Measurements from ENCODE around the gene SFTPB.

The SFTPB gene

DNA sequence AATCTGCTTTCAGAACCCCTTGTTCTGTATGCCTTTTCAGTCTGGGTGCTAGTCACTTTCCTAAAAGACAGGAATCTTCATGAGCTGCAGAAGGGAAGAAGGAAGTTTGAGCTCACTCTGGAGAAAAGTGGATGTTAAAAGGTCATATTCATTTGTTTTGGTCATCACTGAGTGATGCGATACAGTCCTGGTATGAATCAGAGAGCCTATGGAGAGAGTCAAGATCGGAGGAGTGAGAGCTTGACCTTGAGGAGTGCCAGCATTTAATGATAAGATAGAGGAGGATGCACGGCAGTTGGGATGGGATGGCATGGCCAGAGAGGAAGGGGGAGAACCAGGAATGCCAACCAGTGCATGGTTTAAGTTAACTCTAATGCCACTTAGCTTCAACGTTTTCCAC lies 32.4 kb downstream of the SFTPB start:
- Histone ChIP-seq H2BK12ac (ENCODE audit: low read length) (no peak overlapping the region), H2AK5ac (ENCODE audit: low read depth, low read length) (no peak overlapping the region), H3K36me3 (replicated peaks in 1 of 2; ENCODE audit: control insufficient read depth in 2 of 2, insufficient read depth in 2 of 2, low read length in 2 of 2) (peaks cover 46 to 92% of the 10 kb centered on the region in 2 donors), H3K4me3 (ENCODE audit: low read length in 2 of 2) (no peak overlapping the region), H3K4me1 (ENCODE audit: control insufficient read depth in 2 of 2, insufficient read depth in 1 of 2, low read depth in 1 of 2, low read length in 2 of 2) (no peaks in the 10 kb centered on the region), H3K4ac (ENCODE audit: low read length) (no peak overlapping the region), H2BK120ac (ENCODE audit: low read depth, low read length) (no peak overlapping the region), H3K27me3 (ENCODE audit: control insufficient read depth in 3 of 3, insufficient read depth in 3 of 3, low read depth in 1 of 3, low read length in 3 of 3) (no peaks in the 10 kb centered on the region), H3K9ac (ENCODE audit: low read depth, low read length, poor library complexity) (no peak overlapping the region), H3K9me3 (replicated peaks in 1 of 2; ENCODE audit: control insufficient read depth in 2 of 2, insufficient read depth in 1 of 2, low read depth in 1 of 2, low read length in 2 of 2) (no peaks in the 10 kb centered on the region), H3K18ac (ENCODE audit: low read length) (no peak overlapping the region), H3K27ac (replicated peaks; ENCODE audit: low read length) (no peak overlapping the region), H2AFZ (ENCODE audit: low read length) (no peak overlapping the region), H2BK15ac (ENCODE audit: low read length) (no peak overlapping the region), H3K79me1 (ENCODE audit: low read depth, low read length) (no peaks in the 10 kb centered on the region), H3K23ac (ENCODE audit: low read depth, low read length, poor library complexity) (no peak overlapping the region), H4K8ac (ENCODE audit: low read depth, low read length) (no peak overlapping the region), H3K4me2 (ENCODE audit: insufficient read depth, low read length, poor library complexity, severe bottlenecking) (no peak overlapping the region), H3K14ac (ENCODE audit: low read length) (no peak overlapping the region), H2BK5ac (ENCODE audit: low read length) (no peak overlapping the region), H4K91ac (ENCODE audit: low read depth, low read length, poor library complexity) (no peak overlapping the region)
- WGBS, 2 donors (ENCODE audit: extremely low coverage in 2 of 2, insufficient read length in 2 of 2, insufficient replicate concordance in 1 of 2): no CpG with 5 or more reads among the region's 4 CpGs
- DNase-seq (ENCODE audit: low spot score): no peak

DNA sequence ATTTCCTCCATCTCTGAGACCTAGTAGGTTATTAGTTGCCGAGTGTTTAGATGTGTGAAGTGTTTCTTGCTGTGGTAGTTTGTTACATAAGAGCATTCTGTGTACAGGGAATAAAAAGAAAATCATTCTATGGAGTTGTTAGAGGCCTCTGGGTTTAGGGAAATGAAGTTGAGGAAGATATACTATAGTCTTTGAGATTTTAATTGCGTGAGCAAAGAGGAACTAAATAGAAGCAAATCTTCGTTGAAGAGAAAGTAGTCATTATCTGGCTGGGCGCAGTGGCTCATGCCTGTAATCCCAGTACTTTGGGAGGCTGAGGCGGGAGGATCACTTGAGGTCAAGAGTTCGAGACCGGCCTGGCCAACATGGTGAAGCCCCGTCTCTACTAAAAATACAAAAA lies 33.0 kb downstream of the SFTPB start:
- no peak overlapping the region for H3K4ac ChIP-seq (ENCODE audit: low read length)
- no peak overlapping the region for H3K9ac ChIP-seq (ENCODE audit: low read depth, low read length, poor library complexity)
- peaks cover 49 to 92% of the 10 kb centered on the region in 2 donors for H3K36me3 ChIP-seq (replicated peaks in 1 of 2; ENCODE audit: control insufficient read depth in 2 of 2, insufficient read depth in 2 of 2, low read length in 2 of 2)
- no peaks in the 10 kb centered on the region for H3K79me1 ChIP-seq (ENCODE audit: low read depth, low read length)
- H3K4me3 ChIP-seq (ENCODE audit: low read length in 2 of 2): no peak overlapping the region
- WGBS, 2 donors (ENCODE audit: extremely low coverage in 2 of 2, insufficient read length in 2 of 2, insufficient replicate concordance in 1 of 2): no CpG with 5 or more reads among the region's 8 CpGs
- H2AFZ ChIP-seq (ENCODE audit: low read length): no peak overlapping the region
- H3K14ac ChIP-seq (ENCODE audit: low read length): no peak overlapping the region
- no peak overlapping the region for H2BK15ac ChIP-seq (ENCODE audit: low read length)
- H2BK5ac ChIP-seq (ENCODE audit: low read length): no peak overlapping the region
- no peak for DNase-seq (ENCODE audit: low spot score)
- H3K18ac ChIP-seq (ENCODE audit: low read length): no peak overlapping the region
- H4K91ac ChIP-seq (ENCODE audit: low read depth, low read length, poor library complexity): no peak overlapping the region
- no peaks in the 10 kb centered on the region for H3K9me3 ChIP-seq (replicated peaks in 1 of 2; ENCODE audit: control insufficient read depth in 2 of 2, insufficient read depth in 1 of 2, low read depth in 1 of 2, low read length in 2 of 2)
- H2BK12ac ChIP-seq (ENCODE audit: low read length): no peak overlapping the region
- no peak overlapping the region for H2AK5ac ChIP-seq (ENCODE audit: low read depth, low read length)
- H3K4me1 ChIP-seq (ENCODE audit: control insufficient read depth in 2 of 2, insufficient read depth in 1 of 2, low read depth in 1 of 2, low read length in 2 of 2): no peaks in the 10 kb centered on the region
- H2BK120ac ChIP-seq (ENCODE audit: low read depth, low read length): no peak overlapping the region
- H4K8ac ChIP-seq (ENCODE audit: low read depth, low read length): no peak overlapping the region
- H3K27ac ChIP-seq (replicated peaks; ENCODE audit: low read length): no peak overlapping the region
- H3K23ac ChIP-seq (ENCODE audit: low read depth, low read length, poor library complexity): no peak overlapping the region
- no peaks in the 10 kb centered on the region for H3K27me3 ChIP-seq (ENCODE audit: control insufficient read depth in 3 of 3, insufficient read depth in 3 of 3, low read depth in 1 of 3, low read length in 3 of 3)
- no peak overlapping the region for H3K4me2 ChIP-seq (ENCODE audit: insufficient read depth, low read length, poor library complexity, severe bottlenecking)

DNA sequence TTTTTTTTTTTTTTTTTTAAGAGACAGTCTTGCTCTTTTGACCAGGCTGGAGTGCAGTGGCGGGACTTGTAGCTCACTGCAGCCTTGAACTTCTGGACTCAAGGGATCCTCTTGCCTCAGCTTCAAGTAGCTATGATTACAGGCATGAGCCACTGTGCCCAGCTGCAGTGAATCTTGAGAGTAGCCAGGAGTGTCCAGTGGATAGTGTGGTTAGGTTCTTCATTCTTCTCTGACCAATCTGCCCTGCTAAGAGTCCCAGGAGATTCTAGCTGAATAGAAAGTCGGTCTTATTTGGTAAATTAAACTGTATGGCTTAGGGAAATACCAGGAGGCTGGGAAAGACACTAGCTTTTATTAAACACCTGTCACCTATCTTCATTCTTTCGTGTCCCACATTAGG lies 36.7 kb downstream of the SFTPB start:
- no peaks in the 10 kb centered on the region for H3K27me3 ChIP-seq (ENCODE audit: control insufficient read depth in 3 of 3, insufficient read depth in 3 of 3, low read depth in 1 of 3, low read length in 3 of 3)
- H4K8ac ChIP-seq (ENCODE audit: low read depth, low read length): no peak overlapping the region
- H2BK12ac ChIP-seq (ENCODE audit: low read length): no peak overlapping the region
- no peak overlapping the region for H3K4me3 ChIP-seq (ENCODE audit: low read length in 2 of 2)
- H2AK5ac ChIP-seq (ENCODE audit: low read depth, low read length): no peak overlapping the region
- H2BK120ac ChIP-seq (ENCODE audit: low read depth, low read length): no peak overlapping the region
- no peaks in the 10 kb centered on the region for H3K79me1 ChIP-seq (ENCODE audit: low read depth, low read length)
- H2BK15ac ChIP-seq (ENCODE audit: low read length): no peak overlapping the region
- no peak overlapping the region for H3K14ac ChIP-seq (ENCODE audit: low read length)
- H2AFZ ChIP-seq (ENCODE audit: low read length): no peak overlapping the region
- DNase-seq (ENCODE audit: low spot score): no peak
- H3K23ac ChIP-seq (ENCODE audit: low read depth, low read length, poor library complexity): no peak overlapping the region
- no peak overlapping the region for H2BK5ac ChIP-seq (ENCODE audit: low read length)
- H3K4me2 ChIP-seq (ENCODE audit: insufficient read depth, low read length, poor library complexity, severe bottlenecking): no peak overlapping the region
- no peaks in the 10 kb centered on the region for H3K9me3 ChIP-seq (replicated peaks in 1 of 2; ENCODE audit: control insufficient read depth in 2 of 2, insufficient read depth in 1 of 2, low read depth in 1 of 2, low read length in 2 of 2)
- H3K4ac ChIP-seq (ENCODE audit: low read length): no peak overlapping the region
- H4K91ac ChIP-seq (ENCODE audit: low read depth, low read length, poor library complexity): no peak overlapping the region
- H3K9ac ChIP-seq (ENCODE audit: low read depth, low read length, poor library complexity): no peak overlapping the region
- WGBS, 2 donors (ENCODE audit: extremely low coverage in 2 of 2, insufficient read length in 2 of 2, insufficient replicate concordance in 1 of 2): no CpG with 5 or more reads among the region's 3 CpGs
- no peak overlapping the region for H3K27ac ChIP-seq (replicated peaks; ENCODE audit: low read length)
- H3K36me3 ChIP-seq (replicated peaks in 1 of 2; ENCODE audit: control insufficient read depth in 2 of 2, insufficient read depth in 2 of 2, low read length in 2 of 2): peaks cover 31 to 91% of the 10 kb centered on the region in 2 donors
- H3K18ac ChIP-seq (ENCODE audit: low read length): no peak overlapping the region
- H3K4me1 ChIP-seq (ENCODE audit: control insufficient read depth in 2 of 2, insufficient read depth in 1 of 2, low read depth in 1 of 2, low read length in 2 of 2): no peaks in the 10 kb centered on the region

DNA sequence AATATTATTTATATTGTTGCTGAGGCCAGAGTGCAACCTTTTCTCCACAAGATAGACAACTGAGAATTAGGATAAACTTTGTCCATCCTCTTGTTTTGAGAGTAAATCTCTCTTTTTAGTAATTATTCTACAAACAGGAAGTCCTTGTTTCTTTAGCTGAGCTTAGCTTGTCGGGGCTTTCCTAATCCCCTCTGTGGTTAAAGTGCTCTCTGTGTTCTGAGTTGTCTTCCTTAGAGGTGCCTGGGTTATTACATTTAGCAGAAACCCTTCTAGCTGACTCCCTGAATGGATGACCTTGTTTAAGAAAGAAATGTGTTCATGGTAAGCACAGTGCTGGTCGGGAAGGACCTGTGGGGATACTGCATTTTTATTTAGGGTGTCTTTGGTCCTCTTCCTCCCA lies 39.3 kb downstream of the SFTPB start:
- Histone ChIP-seq H3K18ac (ENCODE audit: low read length) (no peak overlapping the region), H3K4me1 (ENCODE audit: control insufficient read depth in 2 of 2, insufficient read depth in 1 of 2, low read depth in 1 of 2, low read length in 2 of 2) (no peaks in the 10 kb centered on the region), H3K27me3 (ENCODE audit: control insufficient read depth in 3 of 3, insufficient read depth in 3 of 3, low read depth in 1 of 3, low read length in 3 of 3) (no peaks in the 10 kb centered on the region), H3K4ac (ENCODE audit: low read length) (no peak overlapping the region), H2AFZ (ENCODE audit: low read length) (no peak overlapping the region), H2AK5ac (ENCODE audit: low read depth, low read length) (no peak overlapping the region), H4K8ac (ENCODE audit: low read depth, low read length) (no peak overlapping the region), H3K4me2 (ENCODE audit: insufficient read depth, low read length, poor library complexity, severe bottlenecking) (no peak overlapping the region), H4K91ac (ENCODE audit: low read depth, low read length, poor library complexity) (no peak overlapping the region), H3K14ac (ENCODE audit: low read length) (no peak overlapping the region), H2BK12ac (ENCODE audit: low read length) (no peak overlapping the region), H3K79me1 (ENCODE audit: low read depth, low read length) (no peaks in the 10 kb centered on the region), H3K4me3 (ENCODE audit: low read length in 2 of 2) (no peak overlapping the region), H3K36me3 (replicated peaks in 1 of 2; ENCODE audit: control insufficient read depth in 2 of 2, insufficient read depth in 2 of 2, low read length in 2 of 2) (peaks cover 35 to 93% of the 10 kb centered on the region in 2 donors), H3K23ac (ENCODE audit: low read depth, low read length, poor library complexity) (no peak overlapping the region), H2BK120ac (ENCODE audit: low read depth, low read length) (no peak overlapping the region), H3K9me3 (replicated peaks in 1 of 2; ENCODE audit: control insufficient read depth in 2 of 2, insufficient read depth in 1 of 2, low read depth in 1 of 2, low read length in 2 of 2) (no peaks in the 10 kb centered on the region), H2BK15ac (ENCODE audit: low read length) (no peak overlapping the region), H3K9ac (ENCODE audit: low read depth, low read length, poor library complexity) (no peak overlapping the region), H2BK5ac (ENCODE audit: low read length) (no peak overlapping the region), H3K27ac (replicated peaks; ENCODE audit: low read length) (no peak overlapping the region)
- no CpG with 5 or more reads among the region's 2 CpGs for WGBS, 2 donors (ENCODE audit: extremely low coverage in 2 of 2, insufficient read length in 2 of 2, insufficient replicate concordance in 1 of 2)
- DNase-seq (ENCODE audit: low spot score): no peak
